Heart left ventricle (tissue), 16 donors: Measurements from ENCODE around the gene ASPSCR1. TPM values are rescaled to one million over a fixed set of nuclear protein-coding genes. Genes with fewer than 3 reads are reported as not detected.
A peak's percentile ranks its signal among the peaks of the same experiment; 100 is the strongest.

Experiments used
- ATAC-seq, 4 donors: fragments of 200-7000 bp; cut with Tn5 transposase; one replicate each; pipeline ENCODE4 v1.9.1; 2020 to 2022; ENCODE audit warnings: moderate library complexity in 4 of 4, mild to moderate bottlenecking in 3 of 4, moderate number of reproducible peaks in 1 of 4
- DNase-seq, 5 donors: peaks; one replicate each; pipeline ENCODE4 v3.0.0-alpha.2; 2020
- H3K27ac ChIP-seq, 12 donors: fragments of 200-600 bp; sonication (generic) in 4 of 12; one replicate each; pipeline versions ENCODE4 v1.5.0 to v1.8.0; 2016 to 2022; ENCODE audit warnings: mild to moderate bottlenecking in 2 of 12
- H3K27me3 ChIP-seq, 9 donors: fragments of 200-600 bp; sonication (generic) in 2 of 9; one replicate each; pipeline versions ENCODE4 v1.5.1 to v1.8.0; 2016 to 2022; ENCODE audit warnings: mild to moderate bottlenecking in 3 of 9
- H3K36me3 ChIP-seq, 9 donors: fragments of 200-600 bp; sonication (generic) in 2 of 9; one replicate each; pipeline versions ENCODE4 v1.5.0 to v1.8.0; 2018 to 2022; ENCODE audit warnings: mild to moderate bottlenecking in 2 of 9
- H3K4me1 ChIP-seq, 12 donors: fragments of 200-600 bp; sonication (generic) in 4 of 12; one replicate each; pipeline versions ENCODE4 v1.5.0 to v1.8.0; 2016 to 2022; ENCODE audit warnings: mild to moderate bottlenecking in 3 of 12
- H3K4me3 ChIP-seq, 12 donors: fragments of 200-600 bp; sonication (generic) in 4 of 12; one replicate each; pipeline versions ENCODE4 v1.5.0 to v1.8.0; 2017 to 2022; ENCODE audit warnings: mild to moderate bottlenecking in 9 of 12, moderate library complexity in 4 of 12
- H3K9me3 ChIP-seq, 12 donors: fragments of 200-600 bp; sonication (generic) in 4 of 12; one replicate each; pipeline versions ENCODE4 v1.5.0 to v1.8.0; 2016 to 2022; ENCODE audit warnings: mild to moderate bottlenecking in 1 of 12
- CTCF ChIP-seq, 12 donors: fragments of 200-600 bp; sonication (generic) in 4 of 12; IDR thresholded peaks; one replicate each; pipeline versions ENCODE4 v1.5.0 to v1.8.0; 2018 to 2022; ENCODE audit warnings: antibody characterized with exemption in 12 of 12, mild to moderate bottlenecking in 5 of 12
- POLR2A ChIP-seq, 2 donors: fragments of 450-650 bp; IDR thresholded peaks; one replicate each; pipeline ENCODE4 v1.6.1; 2017; ENCODE audit warnings: antibody characterized with exemption in 2 of 2, mild to moderate bottlenecking in 2 of 2, moderate library complexity in 2 of 2
- WGBS, 4 donors: extraction: QIAGEN DNeasy Blood & Tissue Kit in 2 of 4; methylation state at CpG; one replicate each; pipeline versions ENCODE4 v1.1.5 to v1.1.7; 2013 to 2018; 5-methylcytosine and 5-hydroxymethylcytosine counted together
- intact Hi-C, 10 donors: fragments of 100-400 bp; cut with DNase I; formaldehyde crosslinking; loops; one replicate each; pipeline versions ENCODE4 v1.11.1 to v1.14.2; 2022
- polyA plus RNA-seq, 2 donors: library from polyadenylated mRNA; stranded (reverse); fragments of 200-250 nt; gene quantifications; one replicate each; pipeline ENCODE4 v1.2.3, GENCODE V29; 2013
- total RNA-seq, 9 donors: library from RNA; depleted of rRNA in 2 of 9; stranded (reverse); fragments of >200 nt in 2 of 9; fragmentation: NEBNext Ultra II Directional in 3 of 9; extraction: Animal tissue kit (Norgen Biotek cat#: 25700) in 3 of 9; gene quantifications; one replicate each; pipeline versions ENCODE4 v1.1.0 to v1.2.4, GENCODE V29; 2016 to 2023
- donor health status: ischemic (EF 13 %, LVEDD 7.1; RV severe dilation, severe dysfunction).
- donor health status: healthy with polysubstance abuse.
- donor health status: DM: no; HTN: yes; CAD: no.
- donor health status: DM: no; HTN: no; CAD: no.
- donor health status: ischemic (EF 25% LVEDD 6.9; RV normal size, moderate dysfunction).
- donor health status: ischemic (EF 25% LVEDD 5.7; RV mildly dilated, moderate dysfunction).
- donor health status: healthy.
- donor health status: DM: yes; HTN: yes; CAD: no.
- donor health status: ischemic (EF 35%, LVEDD 5.7; RV mildly dilated, moderate dysfunction).
- donor health status: nonischemic (EF 11% LVEDD 7.7; RV severe dilation, severe dysfunction).
- donor health status: DM: yes; HTN: yes; CAD: no.
- donor health status: PGD.
- donor health status: ischemic (EF 29% LVEDD 5.4; RV normal size, mild dysfunction).
- donor health status: nonischemic (EF 23%, LVEDD 6.1; RV moderate dilation, normal function).

ASPSCR1 gene
- total and polyA plus RNA-seq, 11 donors: 15.1 to 43.6 (median 22.9) TPM

GRCh38 chr17:82012640-82013295, 35.3 kb downstream of the ASPSCR1 start:
- intact Hi-C loops: no loop called here
- H3K27me3 ChIP-seq: no peaks in the 10 kb centered on the region
- H3K4me1 ChIP-seq: peaks cover 0 to 43% (median 10%) of the 10 kb centered on the region in 12 donors
- H3K36me3 ChIP-seq: peaks cover 0 to 16% (median 0%) of the 10 kb centered on the region in 9 donors
- no peak for TF ChIP-seq POLR2A (IDR thresholded peaks at IDR 0.05)
- no peak for TF ChIP-seq CTCF (IDR thresholded peaks at IDR 0.05)
- H3K9me3 ChIP-seq: no peaks in the 10 kb centered on the region
- 67 to 82% (median 73%) methylated on average over 17 to 19 of the region's 19 CpGs for WGBS, 4 donors
- H3K4me3 ChIP-seq: no peak overlapping the region
- DNase-seq (peak in 2 of 5 donors; percentile 56 to 68), ATAC-seq (peak; percentile 38 to 60 (median 41))
- peak overlapping the region; percentile 67 to 96 (median 90) for H3K27ac ChIP-seq

- Histone ChIP-seq H3K36me3 (peaks cover 0 to 21% (median under 1%) of the 10 kb centered on the region in 9 donors), H3K4me1 (peaks cover 0 to 38% (median 10%) of the 10 kb centered on the region in 12 donors), H3K27me3 (no peaks in the 10 kb centered on the region), H3K27ac (peak overlapping the region; percentile 67 to 96 (median 90)), H3K9me3 (no peaks in the 10 kb centered on the region), H3K4me3 (no peak overlapping the region)
- ATAC-seq (peak; percentile 22 to 78 (median 69)), DNase-seq (peak in 4 of 5 donors; percentile 42 to 81 (median 62))
- intact Hi-C loops: no loop called here
- whole genome bisulfite sequencing, 4 donors: 46 to 61% (median 53%) methylated on average over 19 to 22 of the region's 22 CpGs
- TF ChIP-seq POLR2A (IDR thresholded peaks at IDR 0.05): no peak
- no peak for TF ChIP-seq CTCF (IDR thresholded peaks at IDR 0.05)
Observed at GRCh38 chr17:82013341-82013740, 35.9 kb downstream of the ASPSCR1 start.

GRCh38 chr17:82013772-82014321, 36.4 kb downstream of the ASPSCR1 start:
- peaks cover 0 to 26% (median 6%) of the 10 kb centered on the region in 9 donors for H3K36me3 ChIP-seq
- H3K4me3 ChIP-seq: no peak overlapping the region
- H3K27ac ChIP-seq: peak overlapping the region; percentile 67 to 96 (median 90)
- intact Hi-C loops: no loop called here
- ATAC-seq (peak; percentile 53 to 74 (median 66)), DNase-seq (peak in 4 of 5 donors; percentile 55 to 76 (median 64))
- 67 to 75% (median 67%) methylated on average over 14 to 16 of the region's 16 CpGs for WGBS, 4 donors
- no peaks in the 10 kb centered on the region for H3K9me3 ChIP-seq
- H3K27me3 ChIP-seq: no peaks in the 10 kb centered on the region
- peaks cover 0 to 33% (median 8%) of the 10 kb centered on the region in 12 donors for H3K4me1 ChIP-seq
- TF ChIP-seq POLR2A (IDR thresholded peaks at IDR 0.05) (no peak), CTCF (IDR thresholded peaks at IDR 0.05) (no peak)

GRCh38 chr17:82014432-82014831, 37.0 kb downstream of the ASPSCR1 start:
- Histone ChIP-seq H3K27ac (peak overlapping the region in 11 of 12 donors; percentile 67 to 96 (median 91)), H3K4me1 (peaks cover 0 to 27% (median 6%) of the 10 kb centered on the region in 12 donors), H3K27me3 (no peaks in the 10 kb centered on the region), H3K4me3 (no peak overlapping the region), H3K9me3 (no peaks in the 10 kb centered on the region), H3K36me3 (peaks cover 0 to 26% (median 6%) of the 10 kb centered on the region in 9 donors)
- DNase-seq: no peak
- intact Hi-C loops: no loop called here
- peak in 3 of 4 donors; percentile 1 to 2 (median 2) for ATAC-seq
- 73 to 84% (median 78%) methylated on average over 21 to 23 of the region's 23 CpGs for WGBS, 4 donors
- no peak for TF ChIP-seq POLR2A (IDR thresholded peaks at IDR 0.05)
- no peak for TF ChIP-seq CTCF (IDR thresholded peaks at IDR 0.05)
